Renal pelvis (tissue), 4 donors: ENCODE data around the gene HTT. TPM values are rescaled to one million over a fixed set of nuclear protein-coding genes. Genes with fewer than 3 reads are reported as not detected.

ENCODE experiments used
- DNase-seq: peaks from one replicate; pipeline ENCODE4 v3.0.0-alpha.2; 2013
- polyA plus RNA-seq, 3 donors: library from polyadenylated mRNA; unstranded; fragments of 120-200 nt; gene quantifications; one replicate each; pipeline ENCODE4 v1.2.1, GENCODE V29; 2013; ENCODE audit not compliant: insufficient read length in 3 of 3

The HTT gene
- polyA plus RNA-seq, 3 donors, result 31.9 to 44.9 (median 38.7) TPM

DNA sequence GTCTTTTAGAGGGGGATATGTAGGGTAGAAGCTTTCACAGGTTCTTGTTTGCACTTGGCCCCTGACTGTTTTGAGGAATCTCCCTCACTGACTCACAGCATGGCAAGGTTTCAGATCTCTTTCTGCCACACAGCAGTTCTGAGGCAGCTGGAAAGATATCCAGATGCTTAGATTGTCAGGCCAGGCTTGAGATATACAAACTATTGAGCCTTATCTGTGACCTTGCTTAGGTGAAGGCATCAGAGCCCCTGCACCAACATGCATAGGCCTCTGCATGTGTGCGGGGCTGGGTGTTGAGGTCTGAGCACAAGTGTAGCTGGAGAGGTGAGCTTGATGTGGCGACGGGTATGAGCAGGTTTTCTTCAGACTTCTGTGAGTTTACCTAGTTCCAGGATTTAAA lies 93.5 kb downstream of the HTT start:
- DNase-seq, result no peak

DNA sequence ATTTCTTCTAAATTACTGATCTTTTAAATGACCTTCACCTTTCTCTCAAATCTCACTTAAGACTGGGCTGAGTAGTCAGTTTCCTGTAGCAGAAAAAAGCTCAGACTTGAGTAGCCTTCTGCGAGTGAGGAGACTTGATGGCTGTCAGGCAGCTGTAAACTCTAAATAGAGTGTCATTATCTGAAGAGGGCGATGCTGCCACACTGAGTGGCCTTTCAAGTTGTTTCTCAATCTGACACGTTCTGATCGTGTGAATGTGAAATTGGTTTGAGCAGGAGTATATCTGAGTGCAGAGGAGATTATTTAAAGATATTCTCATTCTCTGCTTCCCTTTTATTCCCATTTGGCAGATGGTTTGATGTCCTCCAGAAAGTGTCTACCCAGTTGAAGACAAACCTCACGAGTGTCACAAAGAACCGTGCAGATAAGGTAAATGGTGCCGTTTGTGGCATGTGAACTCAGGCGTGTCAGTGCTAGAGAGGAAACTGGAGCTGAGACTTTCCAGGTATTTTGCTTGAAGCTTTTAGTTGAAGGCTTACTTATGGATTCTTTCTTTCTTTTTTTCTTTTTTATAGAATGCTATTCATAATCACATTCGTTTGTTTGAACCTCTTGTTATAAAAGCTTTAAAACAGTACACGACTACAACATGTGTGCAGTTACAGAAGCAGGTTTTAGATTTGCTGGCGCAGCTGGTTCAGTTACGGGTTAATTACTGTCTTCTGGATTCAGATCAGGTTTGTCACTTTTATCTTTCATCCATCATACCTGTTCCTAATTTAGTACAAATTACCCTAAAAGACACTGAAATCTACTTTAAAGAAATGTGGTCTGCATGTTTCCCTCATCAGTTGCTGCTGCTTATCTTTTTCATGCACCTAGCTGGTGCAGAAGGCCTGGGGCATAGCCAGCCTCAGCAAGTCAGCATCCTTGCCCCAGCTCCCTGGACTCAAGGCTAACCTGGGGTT lies 100.2 kb downstream of the HTT start:
- DNase-seq, result no peak

DNA sequence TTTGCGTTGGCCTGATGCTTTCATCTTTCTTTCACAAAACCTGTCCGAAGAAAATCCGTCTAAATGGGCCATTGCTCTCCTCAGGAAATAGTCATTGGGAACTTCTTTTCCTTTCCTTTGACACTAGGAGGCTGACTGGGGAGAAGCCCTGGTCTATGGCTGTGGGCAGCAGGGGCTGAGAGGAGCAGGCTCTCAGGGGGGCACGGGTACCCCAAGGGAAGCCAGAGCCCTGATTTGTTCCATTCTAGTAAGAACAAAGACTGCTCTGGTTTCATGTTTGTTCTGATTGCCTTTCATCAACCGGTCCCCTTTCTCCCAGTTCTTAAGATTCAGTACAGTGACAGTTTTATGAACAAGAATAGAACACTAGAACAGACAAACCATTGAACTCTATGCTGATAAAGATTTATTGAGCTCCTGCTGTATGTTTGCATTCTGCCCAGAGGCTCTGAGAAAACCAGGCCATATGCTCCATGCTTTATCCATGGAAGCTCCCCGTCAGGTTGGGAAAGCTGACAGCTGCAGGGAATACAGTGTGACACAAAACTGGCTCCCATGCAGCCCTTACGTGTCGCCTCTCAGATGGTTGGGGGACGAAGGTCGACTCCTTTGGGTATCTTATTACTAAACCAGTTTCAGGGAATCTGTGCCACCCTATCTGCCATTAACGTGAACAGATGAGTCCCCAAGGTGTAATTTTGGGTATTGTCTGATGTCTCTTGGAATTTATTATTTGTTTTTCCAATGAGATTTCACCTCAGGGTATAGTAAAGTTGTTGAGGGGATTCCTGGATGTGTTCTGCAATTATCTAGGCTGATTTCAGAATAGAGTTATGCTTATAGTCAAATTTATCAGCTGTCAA lies 102.1 kb downstream of the HTT start:
- DNase-seq, result no peak

GRCh38 chr4:3177426-3177825 lies 102.9 kb downstream of the HTT start:
- no peak for DNase-seq

DNA sequence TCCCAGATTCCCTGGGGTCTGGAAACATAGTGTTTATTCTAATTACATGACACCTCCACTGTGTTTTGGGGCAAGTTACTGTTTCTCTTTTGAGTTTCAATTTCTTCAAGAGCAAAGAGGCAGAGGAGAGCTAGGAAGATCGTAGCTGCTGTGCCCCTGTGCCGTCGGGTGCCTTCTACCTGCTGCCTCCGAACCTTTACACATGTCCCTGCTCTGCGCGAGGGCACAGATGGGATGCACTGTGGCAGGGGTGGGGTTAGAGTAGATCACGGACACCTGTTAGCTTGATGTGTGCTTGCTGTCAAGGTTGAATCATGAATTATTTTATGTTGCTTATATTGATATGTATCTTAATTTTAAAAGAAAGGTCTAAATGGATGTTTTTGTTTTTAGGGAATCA lies 103.4 kb downstream of the HTT start:
- no peak for DNase-seq

GRCh38 chr4:3178351-3178750 lies 103.9 kb downstream of the HTT start:
- no peak for DNase-seq

- DNase-seq, result no peak
Measured at GRCh38 chr4:3179126-3179706, 104.7 kb downstream of the HTT start.

DNA sequence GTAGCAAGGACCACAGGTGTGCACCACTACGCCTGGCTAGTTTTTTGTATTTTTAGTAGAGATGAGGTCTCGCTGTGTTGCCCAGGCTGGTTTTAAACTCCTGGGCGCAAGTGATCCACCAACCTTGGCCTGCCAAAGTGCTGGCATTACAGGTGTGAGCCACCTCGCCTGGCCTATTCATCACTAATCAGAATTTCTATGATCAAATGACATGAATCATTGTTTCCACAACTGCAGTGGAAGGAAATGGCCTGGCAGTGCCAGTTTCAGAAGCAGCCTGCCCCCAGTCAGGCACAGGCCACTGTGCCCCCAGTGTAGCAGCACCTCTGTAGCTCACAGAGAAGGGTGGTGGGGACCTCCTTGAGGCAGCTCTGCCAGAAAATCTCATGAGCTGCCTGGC lies 108.5 kb downstream of the HTT start:
- DNase-seq, result no peak

DNA sequence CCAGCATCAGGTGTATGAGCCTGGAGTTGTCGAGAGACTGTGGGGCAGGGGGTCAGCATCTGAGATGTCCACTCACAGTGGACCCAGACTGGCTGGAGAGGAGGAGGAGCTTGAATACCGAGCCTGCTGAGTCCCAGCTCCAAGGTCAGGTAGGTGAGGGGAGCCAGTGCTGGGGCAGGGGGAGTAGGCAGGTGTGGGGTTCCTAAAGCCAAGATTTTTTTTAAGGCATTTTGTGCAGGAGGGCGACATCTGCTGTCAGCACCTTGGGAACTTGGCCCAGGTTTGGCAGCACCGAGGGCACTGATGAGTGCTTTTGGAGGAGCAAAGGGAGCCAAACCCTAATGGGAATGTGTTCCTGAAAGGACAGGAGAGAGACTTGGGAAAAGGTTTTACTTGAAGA lies 110.2 kb downstream of the HTT start:
- DNase-seq, result no peak

GRCh38 chr4:3186609-3187008 lies 112.1 kb downstream of the HTT start:
- DNase-seq, result no peak

DNA sequence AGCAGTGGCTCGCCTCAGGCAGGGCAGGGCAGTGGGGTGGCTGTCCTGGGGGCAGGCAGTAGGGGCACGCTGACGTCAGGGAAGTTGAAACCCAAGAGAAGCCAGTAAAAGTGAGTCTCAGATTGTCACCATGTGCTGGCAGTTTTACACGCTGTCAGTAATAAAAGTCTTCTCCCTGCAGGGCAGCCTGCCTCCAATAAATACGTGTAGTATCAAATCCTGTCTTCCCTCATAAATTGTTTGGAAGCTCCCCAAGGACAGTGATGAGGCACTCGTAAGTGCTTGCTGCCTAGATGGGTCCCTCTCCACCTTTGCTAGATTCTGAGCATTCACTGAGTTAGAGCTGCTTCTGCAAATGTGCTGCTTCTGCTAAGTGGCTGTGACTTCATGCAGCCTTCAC lies 113.6 kb downstream of the HTT start:
- no peak for DNase-seq

GRCh38 chr4:3189459-3189858 lies 115.0 kb downstream of the HTT start:
- DNase-seq, result no peak

DNA sequence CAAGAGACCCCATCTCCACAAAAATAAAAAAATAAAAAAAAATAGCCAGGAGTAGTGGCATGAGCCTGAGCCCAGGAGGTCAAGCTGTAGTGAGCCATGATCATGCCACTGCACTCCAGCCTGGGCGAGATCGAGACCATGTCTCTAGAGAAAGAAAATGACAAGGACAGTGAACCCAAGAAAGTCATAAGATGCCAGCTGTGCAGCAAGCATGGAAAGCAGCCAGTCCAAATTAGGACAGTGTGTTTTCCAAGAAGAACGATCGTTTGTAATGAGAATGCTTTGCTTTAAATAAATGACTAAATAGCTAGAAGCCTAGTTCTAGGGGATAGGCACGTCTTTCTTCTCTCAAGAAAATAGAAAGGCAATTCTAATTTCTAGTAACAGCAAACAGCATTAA lies 116.1 kb downstream of the HTT start:
- no peak for DNase-seq

DNA sequence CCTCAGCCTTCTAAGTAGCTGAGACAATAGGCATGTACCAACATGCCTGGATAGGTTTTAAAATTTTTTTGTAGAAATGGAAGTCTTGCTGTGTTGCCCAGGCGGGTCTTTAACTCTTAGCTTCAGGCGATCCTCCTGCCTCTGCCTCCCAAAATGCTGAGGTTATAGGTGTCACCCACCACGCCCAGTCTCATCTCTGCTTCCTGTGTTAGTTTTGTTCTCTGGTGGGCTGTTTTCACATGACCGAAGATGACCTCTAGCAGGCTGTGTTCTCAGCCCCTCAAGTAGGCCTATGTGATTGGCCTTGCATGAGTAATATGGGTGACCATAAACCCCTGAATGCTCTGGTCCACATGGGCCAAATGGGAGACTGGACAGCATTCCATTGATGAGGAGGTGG lies 117.7 kb downstream of the HTT start:
- DNase-seq, result no peak

- no peak for DNase-seq
Measured at GRCh38 chr4:3192827-3193226, 118.3 kb downstream of the HTT start.

- DNase-seq, result no peak
Measured at GRCh38 chr4:3193531-3194203, 119.2 kb downstream of the HTT start.

GRCh38 chr4:3196670-3197359 lies 122.3 kb downstream of the HTT start:
- DNase-seq, result no peak

DNA sequence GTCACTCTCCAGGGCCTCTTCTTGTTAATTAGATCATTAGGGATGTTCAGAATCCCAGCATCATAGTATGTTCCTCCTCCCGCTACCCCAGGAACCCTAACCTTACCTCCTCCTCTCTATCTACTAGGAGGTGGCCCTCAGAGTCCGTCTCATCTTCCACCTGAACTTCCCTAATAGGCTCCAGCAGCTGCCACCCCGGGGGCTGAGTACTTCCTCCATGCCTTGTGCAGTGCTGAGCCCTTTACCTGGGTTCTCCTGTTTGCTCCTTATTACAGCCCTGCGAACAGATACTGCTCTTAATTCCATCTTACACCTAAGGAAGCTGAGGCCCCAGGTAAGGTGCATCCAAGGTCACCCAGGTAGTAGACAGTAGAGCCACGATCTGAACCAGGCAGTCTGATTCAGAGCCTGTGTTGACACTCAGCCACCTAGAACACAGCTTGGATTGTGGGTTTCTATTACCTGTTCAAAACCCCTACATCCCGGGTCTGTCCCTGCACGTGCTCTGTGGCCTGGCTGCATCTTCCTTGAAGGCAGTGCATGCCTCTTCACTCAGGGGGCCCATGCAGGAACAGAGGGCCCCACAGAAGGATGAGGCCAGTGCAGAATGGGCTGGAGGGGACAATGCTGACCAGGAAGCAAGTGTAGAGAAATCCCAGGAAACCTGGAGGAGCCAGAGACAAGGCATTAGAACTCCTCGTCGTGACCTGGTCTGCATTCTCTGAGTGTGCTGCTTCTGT lies 123.1 kb downstream of the HTT start:
- DNase-seq, result no peak

- no peak for DNase-seq
Measured at GRCh38 chr4:3198906-3199305, 124.4 kb downstream of the HTT start.

GRCh38 chr4:3199653-3200422 lies 125.4 kb downstream of the HTT start:
- no peak for DNase-seq
